GM18870 (cell line): Measurements from ENCODE around the gene MRLN.

ENCODE experiments used
- ATAC-seq: cut with Tn5 transposase; IDR thresholded peaks from one replicate; pipeline ENCODE4 v1.9.1; 2021; ENCODE audit warnings: moderate library complexity; ENCODE audit not compliant: unreplicated experiment

MRLN gene

GRCh38 chr10:59706851-59707797, 46.1 kb downstream of the MRLN start:
- ATAC-seq, result no peak

GRCh38 chr10:59705931-59706330, 47.3 kb downstream of the MRLN start:
- ATAC-seq, result no peak

- no peak for ATAC-seq
Observed at GRCh38 chr10:59704630-59705029, 48.6 kb downstream of the MRLN start.

- ATAC-seq, result no peak
Observed at GRCh38 chr10:59702347-59702746, 50.9 kb downstream of the MRLN start.

- no peak for ATAC-seq
Observed at GRCh38 chr10:59700709-59701108, 52.5 kb downstream of the MRLN start.

GRCh38 chr10:59698326-59698725, 54.9 kb downstream of the MRLN start:
- no peak for ATAC-seq

- ATAC-seq, result no peak
Observed at GRCh38 chr10:59695637-59696036, 57.6 kb downstream of the MRLN start.

- ATAC-seq, result no peak
Observed at GRCh38 chr10:59694936-59695335, 58.3 kb downstream of the MRLN start.

GRCh38 chr10:59692113-59692512, 61.1 kb downstream of the MRLN start:
- ATAC-seq, result no peak

- ATAC-seq, result no peak
Observed at GRCh38 chr10:59688921-59689351, 64.3 kb downstream of the MRLN start.

- ATAC-seq, result no peak
Observed at GRCh38 chr10:59687657-59688056, 65.6 kb downstream of the MRLN start.
